ENCODE measurements around the gene CASD1.

Gene CASD1

GRCh38 chr7:94513565-94513860, 3.9 kb downstream of the CASD1 start:
- DNase-seq: no peak

- no peak for DNase-seq
Measured at GRCh38 chr7:94514140-94514889, 4.7 kb downstream of the CASD1 start.

- DNase-seq: no peak
Measured at GRCh38 chr7:94514917-94515316, 5.3 kb downstream of the CASD1 start.

- DNase-seq: no peak
Measured at GRCh38 chr7:94525923-94526322, 16.3 kb downstream of the CASD1 start.

- no peak for DNase-seq
Measured at GRCh38 chr7:94529516-94529915, 19.9 kb downstream of the CASD1 start.

- DNase-seq: no peak
Measured at GRCh38 chr7:94530109-94530508, 20.5 kb downstream of the CASD1 start.

- no peak for DNase-seq
Measured at GRCh38 chr7:94532676-94533075, 23.1 kb downstream of the CASD1 start.

GRCh38 chr7:94540428-94540827, 30.8 kb downstream of the CASD1 start:
- no peak for DNase-seq

- DNase-seq: no peak
Measured at GRCh38 chr7:94547126-94547525, 37.5 kb downstream of the CASD1 start.

- no peak for DNase-seq
Measured at GRCh38 chr7:94556028-94556427, 46.4 kb downstream of the CASD1 start.

- DNase-seq: no peak
Measured at GRCh38 chr7:94557215-94557614, 47.6 kb downstream of the CASD1 start.

- no peak for DNase-seq
Measured at GRCh38 chr7:94559972-94560371, 50.4 kb downstream of the CASD1 start.

- DNase-seq: no peak
Measured at GRCh38 chr7:94561841-94562514, 52.4 kb downstream of the CASD1 start.

GRCh38 chr7:94562525-94562924, 52.9 kb downstream of the CASD1 start:
- DNase-seq: no peak

GRCh38 chr7:94565247-94565894, 55.8 kb downstream of the CASD1 start:
- DNase-seq: no peak

GRCh38 chr7:94567396-94567795, 57.8 kb downstream of the CASD1 start:
- no peak for DNase-seq

- no peak for DNase-seq
Measured at GRCh38 chr7:94571816-94572215, 62.2 kb downstream of the CASD1 start.

GRCh38 chr7:94575646-94576045, 66.0 kb downstream of the CASD1 start:
- DNase-seq: no peak

- no peak for DNase-seq
Measured at GRCh38 chr7:94576316-94576715, 66.7 kb downstream of the CASD1 start.

GRCh38 chr7:94577357-94577756, 67.7 kb downstream of the CASD1 start:
- DNase-seq: no peak

GRCh38 chr7:94578614-94579013, 69.0 kb downstream of the CASD1 start:
- DNase-seq: no peak

GRCh38 chr7:94579470-94579869, 69.9 kb downstream of the CASD1 start:
- DNase-seq: no peak

GRCh38 chr7:94580601-94581000, 71.0 kb downstream of the CASD1 start:
- no peak for DNase-seq

GRCh38 chr7:94584113-94584512, 74.5 kb downstream of the CASD1 start:
- DNase-seq: no peak
